ENCODE measurements around the gene TEX26.

TEX26 gene

DNA sequence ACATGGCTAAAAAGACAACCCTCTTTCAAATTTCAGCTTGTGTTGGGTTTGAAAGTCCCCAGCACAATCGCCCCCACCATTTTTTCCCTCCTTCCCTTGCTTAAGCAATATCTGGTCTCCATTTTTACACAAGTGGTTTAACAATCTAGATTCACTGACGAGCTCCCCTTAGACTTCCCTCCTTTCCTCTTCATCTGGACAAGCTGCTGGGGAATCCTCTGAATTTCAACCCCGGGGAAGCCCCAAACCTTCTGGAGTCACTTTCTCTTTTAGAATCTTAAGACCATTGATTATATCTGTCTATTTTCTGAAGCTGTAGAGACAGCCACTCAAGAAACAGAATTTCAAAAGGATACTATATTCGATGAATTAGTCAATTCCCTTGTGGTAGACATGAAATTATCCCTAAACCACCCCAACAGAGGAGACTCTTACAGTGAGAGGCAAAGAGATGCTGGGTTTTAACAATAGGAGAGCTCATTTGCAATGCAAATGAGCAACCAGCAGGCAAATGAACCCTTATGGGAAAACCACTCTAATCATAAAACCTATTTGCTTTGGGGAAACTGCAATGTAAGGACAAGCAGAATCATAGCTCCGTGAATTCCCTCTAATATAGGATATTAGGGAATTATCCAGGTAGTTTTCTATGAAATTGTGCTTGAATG is 78.9 kb downstream of the TEX26 start:
- FAIRE-seq (peak; percentile 62), DNase-seq (ENCODE audit: insufficient read length, low spot score) (no peak)

DNA sequence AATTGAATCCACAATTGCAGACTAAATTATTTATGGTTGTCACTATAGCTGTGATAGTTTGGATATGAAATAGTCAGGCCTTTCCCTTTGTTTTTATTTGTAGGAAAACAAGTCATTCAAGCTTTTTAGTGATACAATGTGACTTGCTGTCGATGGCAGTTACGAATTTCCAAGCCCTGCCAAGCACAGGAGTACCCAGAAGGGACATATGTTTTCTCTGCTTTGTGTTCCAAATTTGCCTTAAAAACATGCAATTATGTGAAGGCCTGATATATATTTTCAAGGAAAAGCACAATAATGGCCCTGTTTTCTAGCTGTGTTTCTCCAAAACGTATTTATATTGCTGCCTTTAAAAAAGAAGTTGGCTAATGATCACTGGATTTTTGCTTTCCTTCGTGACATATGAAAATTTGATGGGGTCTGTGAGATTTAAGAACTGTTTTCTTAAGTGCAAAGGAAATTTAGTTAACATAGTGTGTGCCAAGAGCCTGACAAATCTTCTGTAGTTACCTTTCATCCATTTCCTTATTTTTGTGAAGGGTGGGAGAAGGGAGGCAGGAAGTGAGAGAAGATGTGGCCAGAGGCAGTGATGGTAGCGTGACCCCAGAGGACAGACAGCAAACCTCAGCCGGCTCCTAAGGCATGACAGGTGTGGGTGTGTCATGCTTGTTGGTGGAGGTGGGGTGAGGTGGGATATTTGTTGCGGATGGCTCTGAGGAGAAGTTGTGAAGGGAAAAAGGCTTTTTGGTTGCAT is 79.6 kb downstream of the TEX26 start:
- FAIRE-seq = no peak
- no peak for DNase-seq (ENCODE audit: insufficient read length, low spot score)

DNA sequence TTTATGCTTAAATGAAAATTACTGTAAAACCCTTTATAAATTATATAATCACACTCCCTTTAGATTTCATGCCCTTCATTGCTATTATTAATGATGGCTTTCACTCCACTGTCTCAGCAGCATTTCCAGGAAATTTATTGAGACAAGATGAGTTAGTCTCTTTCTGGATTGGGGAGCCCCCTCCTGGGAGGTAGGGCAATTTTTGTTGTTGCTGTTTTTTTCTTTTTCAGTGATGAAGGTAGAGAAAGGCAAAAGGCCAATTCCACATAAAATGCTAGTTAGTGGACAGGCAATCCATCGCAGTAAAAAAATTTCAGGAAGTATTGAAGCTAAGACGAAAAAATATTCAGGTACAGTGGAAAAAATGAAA is 80.2 kb downstream of the TEX26 start:
- no peak for DNase-seq (ENCODE audit: insufficient read length, low spot score)
- no peak for FAIRE-seq

DNA sequence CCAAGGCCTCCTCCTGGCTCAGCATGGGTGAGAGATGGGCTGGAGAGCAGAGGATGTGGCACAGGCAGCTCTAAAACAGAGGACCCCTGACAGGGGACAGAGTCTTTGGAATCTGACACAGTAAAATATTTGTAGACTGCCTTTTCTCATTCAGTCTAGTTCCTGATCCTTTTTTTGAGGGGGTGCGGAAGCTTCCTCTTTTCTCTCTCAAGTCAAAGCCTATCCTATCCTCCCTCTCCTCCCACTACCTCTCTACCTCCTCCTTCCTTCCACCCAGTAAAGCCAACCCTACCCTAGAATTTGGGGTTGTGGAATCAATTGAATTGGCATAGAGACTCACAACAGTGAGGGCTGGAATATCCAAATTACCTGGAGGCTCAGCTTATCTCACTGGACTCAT is 82.0 kb downstream of the TEX26 start:
- FAIRE-seq = peak; percentile 51
- no peak for DNase-seq (ENCODE audit: insufficient read length, low spot score)

DNA sequence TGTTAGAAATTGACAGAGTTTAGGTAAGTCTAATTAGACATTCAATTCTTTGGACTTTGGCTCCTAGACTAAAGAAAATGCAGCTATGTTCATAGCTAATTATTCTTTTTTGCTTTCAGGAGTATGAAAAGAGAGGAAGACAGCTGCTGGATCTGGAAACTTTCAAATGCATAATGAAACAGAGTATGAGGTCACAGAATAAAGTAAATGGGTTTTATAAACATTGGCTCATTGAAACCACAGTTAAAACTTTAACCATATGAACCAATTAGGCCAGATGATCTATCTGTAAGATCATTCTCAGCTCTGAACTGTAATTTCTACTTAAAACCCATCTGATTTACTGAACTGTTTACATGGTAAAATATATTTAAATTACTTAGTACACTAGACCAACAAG is 82.7 kb downstream of the TEX26 start:
- DNase-seq (ENCODE audit: insufficient read length, low spot score) = no peak
- FAIRE-seq = peak; percentile 23

DNA sequence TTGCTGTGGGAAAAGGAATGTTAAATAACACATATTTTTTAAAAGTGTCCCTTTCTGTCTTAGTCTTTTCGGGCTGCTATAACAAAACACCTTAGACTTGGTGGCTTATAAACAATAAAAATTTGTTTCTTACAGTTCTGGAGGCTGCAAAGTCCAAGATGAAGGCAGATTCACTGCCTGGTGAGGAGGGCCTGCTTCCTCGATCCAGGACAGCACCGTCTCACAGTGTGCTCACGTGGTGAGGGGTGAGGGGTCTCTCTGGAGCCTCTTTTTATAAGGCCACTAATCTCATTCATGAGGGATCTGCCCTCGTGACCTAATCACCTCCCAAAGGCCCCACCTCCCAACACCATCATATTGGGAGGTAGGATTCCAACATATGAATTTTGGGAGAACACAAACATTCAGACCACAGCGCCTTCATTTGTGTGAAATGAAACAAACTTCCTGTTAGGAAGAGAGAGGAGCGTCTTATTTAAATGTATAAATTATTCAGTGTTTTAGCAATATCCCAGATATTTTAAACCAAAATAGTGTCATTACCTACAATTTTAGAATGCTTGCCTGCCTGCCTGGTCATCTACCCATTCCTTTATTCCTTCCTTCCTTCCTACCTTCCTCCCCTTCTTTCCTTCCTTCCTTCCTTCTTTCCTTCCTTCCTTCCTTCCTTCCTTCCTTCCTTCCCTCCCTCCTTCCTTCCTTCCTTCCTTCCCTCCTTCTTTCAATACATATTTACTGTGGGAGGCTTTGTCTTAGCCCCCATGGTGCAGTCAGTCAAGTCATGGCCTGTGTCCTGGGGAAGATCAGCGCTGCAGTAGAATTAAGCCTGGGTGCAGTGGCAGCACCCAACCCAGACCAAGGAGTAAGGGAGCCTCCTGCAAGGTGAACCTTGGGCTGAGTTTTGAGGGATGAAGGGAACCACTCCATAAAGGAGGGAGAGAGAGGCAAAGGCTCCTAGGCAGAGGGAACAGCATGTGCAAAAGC is 84.2 kb downstream of the TEX26 start:
- DNase-seq (ENCODE audit: insufficient read length, low spot score) = no peak
- no peak for FAIRE-seq

DNA sequence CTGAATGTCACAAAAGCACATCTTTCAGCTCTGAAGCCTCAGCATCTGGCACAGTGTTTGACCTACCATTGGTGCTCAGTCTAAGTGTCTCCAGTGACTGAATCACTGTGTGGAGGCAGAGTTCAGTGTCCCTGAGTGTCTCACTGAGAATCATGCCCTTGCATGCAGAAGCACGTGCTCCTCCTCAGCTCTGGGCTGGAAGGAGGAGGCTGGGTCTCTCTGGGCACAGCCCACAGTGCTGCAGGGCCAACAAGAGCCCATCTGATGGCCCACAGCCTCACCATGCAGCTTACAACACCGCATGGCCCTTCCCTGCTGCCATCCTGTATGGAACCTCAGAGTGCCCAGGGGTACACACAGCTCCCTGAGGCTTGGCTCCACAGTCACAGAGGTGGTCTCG is 86.1 kb downstream of the TEX26 start:
- FAIRE-seq (no peak), DNase-seq (ENCODE audit: insufficient read length, low spot score) (no peak)

DNA sequence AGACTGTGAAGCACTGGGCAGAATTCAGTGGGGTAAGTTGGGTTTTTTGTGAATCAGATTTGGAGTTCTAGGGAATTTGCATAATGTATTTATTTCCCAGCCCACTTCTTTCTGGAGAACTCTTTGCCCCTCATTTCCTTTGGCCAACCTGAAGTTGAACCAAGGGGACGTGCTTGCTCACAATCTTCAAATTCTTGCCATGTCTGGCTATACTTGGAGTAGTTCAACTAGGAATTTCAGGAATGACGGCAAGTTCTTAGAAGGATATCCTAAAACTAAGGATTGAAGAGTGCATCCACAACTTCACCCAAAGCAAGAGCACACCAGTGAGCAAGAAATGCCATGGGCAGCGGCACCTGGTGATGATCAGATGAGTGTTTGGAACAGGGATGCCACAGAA is 88.5 kb downstream of the TEX26 start:
- DNase-seq (ENCODE audit: insufficient read length, low spot score) (no peak), FAIRE-seq (no peak)

DNA sequence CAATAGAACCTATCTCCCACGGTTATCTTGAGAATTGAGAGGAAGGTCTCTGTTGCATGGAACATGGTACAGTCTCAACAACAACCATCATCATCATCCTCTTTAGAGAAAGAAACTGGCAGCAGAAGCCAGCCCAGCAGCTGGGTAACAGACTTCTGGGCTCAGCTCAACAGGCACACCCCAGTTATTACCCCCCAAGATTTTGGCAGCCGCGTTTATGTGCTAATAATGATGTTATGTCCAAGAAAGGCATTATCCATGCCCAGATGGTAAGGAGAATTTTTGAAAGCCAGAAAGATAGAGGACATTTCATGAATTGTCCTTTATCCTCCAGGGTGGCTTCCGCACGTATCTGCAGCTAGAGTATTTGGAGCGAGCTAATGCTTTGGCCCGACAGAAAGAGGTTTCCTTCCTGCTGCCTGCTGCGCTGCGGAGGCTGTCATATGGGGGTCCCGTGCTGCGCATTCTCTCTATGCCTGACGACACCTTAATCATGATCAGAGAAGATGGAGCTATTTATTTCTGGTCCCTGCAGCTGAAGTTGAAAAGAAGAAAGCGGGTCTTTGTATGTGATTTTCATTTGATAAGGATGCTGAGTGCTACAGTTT is 89.9 kb downstream of the TEX26 start:
- FAIRE-seq (no peak), DNase-seq (ENCODE audit: insufficient read length, low spot score) (no peak)

DNA sequence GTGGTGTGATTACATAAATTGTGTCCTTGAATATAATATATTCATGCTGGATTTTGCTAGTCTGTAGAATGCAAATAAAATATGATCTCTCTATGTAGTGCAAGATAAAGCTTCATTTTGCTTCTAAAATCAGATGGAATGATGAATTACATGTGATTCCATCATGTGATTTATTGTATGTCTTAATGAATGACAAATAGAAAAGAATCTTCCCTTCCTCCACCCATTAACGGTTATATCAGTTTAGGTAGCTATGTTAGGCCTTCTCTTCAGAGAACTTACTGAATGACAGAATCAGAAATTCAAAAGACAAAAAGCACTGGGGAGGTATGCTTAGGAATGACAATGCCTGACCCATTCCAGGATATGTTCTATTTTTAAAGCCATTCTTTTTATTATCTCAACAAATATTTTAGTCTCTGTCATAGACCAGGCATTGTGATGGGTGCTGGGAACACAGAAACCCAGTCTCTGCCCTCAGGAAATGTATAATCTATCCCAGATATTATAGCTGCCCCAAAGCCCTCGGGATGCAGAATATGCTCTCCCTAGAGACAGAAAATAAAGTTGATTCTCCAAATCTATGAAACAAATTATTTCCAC is 90.6 kb downstream of the TEX26 start:
- no peak for FAIRE-seq
- DNase-seq (ENCODE audit: insufficient read length, low spot score) = no peak

Measured in GM19239 (cell line).